ENCODE data around the gene C7orf25. TPM values are rescaled to one million over a fixed set of nuclear protein-coding genes. Genes with fewer than 3 reads are reported as not detected.
"Not testable (repeated sequence)": the region's sequence is repeated elsewhere in the genome, so short reads cannot be mapped to it uniquely, and the experiment has no call there.

C7orf25 gene
- total RNA-seq, 2 donors from 2014 or later = 3.5 to 5.1 TPM

DNA sequence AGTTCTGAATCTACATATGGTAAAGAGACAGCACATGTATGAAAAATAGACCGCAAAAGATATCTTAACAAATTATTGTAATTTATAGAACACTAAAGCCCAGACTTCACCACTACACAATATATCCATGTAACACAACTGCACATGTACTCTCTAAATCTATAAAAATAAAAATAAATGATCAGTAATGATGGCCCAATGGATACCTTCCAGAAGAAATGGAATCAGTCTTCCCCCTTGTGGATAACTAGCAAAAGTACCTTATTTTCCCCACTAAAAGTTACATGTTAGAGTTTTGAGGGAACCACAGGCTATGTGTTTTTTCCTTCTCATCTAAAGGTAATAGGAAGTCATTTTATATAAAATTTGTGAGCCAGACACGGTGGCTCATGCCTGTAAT is 25.7 kb downstream of the C7orf25 start:
- Mint-ChIP-seq H3K27ac (no peak overlapping the region), H3K4me3 (no peak overlapping the region), H3K4me1 (ENCODE audit: low read depth) (peaks cover 27% of the 10 kb centered on the region), H3K36me3 (ENCODE audit: insufficient read depth in 2 of 2) (no peaks in the 10 kb centered on the region), H3K9me3 (no peaks in the 10 kb centered on the region), H3K27me3 (ENCODE audit: low read depth) (no peaks in the 10 kb centered on the region)
- DNase-seq = no peak
- ATAC-seq (replicated peaks in 1 of 2) = no peak

DNA sequence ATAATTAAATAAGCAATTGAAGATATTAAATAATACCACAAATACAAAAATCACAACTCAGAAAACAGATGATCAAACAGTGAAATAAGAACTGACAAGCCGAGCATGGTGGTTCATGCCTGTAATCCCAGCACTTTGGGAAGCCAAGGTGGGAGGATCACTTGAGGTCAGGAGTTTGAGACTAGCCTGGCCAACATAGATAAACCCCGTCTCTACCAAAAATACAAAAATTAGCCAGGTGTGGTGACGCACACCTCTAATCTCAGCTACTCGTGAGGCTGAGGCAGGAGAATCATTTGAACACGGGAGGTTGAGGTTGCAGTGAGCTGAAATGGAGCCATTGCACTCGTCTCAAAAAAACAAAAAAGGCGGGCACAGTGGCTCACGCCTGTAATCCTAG is 26.7 kb downstream of the C7orf25 start:
- H3K36me3 Mint-ChIP-seq (ENCODE audit: insufficient read depth in 2 of 2); H3K27me3 Mint-ChIP-seq (ENCODE audit: low read depth); DNase-seq; ATAC-seq (replicated peaks in 1 of 2); H3K9me3 Mint-ChIP-seq; H3K4me3 Mint-ChIP-seq; H3K27ac Mint-ChIP-seq: not testable (repeated sequence)
- H3K4me1 Mint-ChIP-seq (ENCODE audit: low read depth) = peaks cover 27% of the 10 kb centered on the region

DNA sequence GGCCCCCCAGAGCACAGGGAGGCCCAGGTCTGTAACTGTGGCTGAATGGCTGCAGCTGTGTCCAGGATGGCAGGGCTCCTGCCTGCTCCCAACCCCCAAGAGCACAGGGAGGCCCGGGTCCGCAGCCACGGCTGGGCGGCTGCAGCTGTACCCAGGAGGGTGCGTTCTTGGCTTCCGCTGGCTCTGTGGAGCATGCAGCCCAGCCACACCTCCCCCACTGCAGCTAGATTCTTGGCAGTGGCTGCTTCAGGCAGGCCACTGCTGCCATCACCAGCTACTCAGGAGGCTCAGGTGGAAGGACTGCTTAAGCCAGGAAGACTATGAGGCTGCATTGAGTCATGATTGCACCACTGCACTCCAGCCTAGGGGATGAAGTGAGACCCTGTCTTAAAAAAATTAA is 27.9 kb downstream of the C7orf25 start:
- H3K36me3 Mint-ChIP-seq (ENCODE audit: insufficient read depth in 2 of 2) = no peaks in the 10 kb centered on the region
- ATAC-seq (replicated peaks in 1 of 2) = no peak
- H3K4me3 Mint-ChIP-seq = no peak overlapping the region
- no peak for DNase-seq
- H3K9me3 Mint-ChIP-seq = no peaks in the 10 kb centered on the region
- H3K27me3 Mint-ChIP-seq (ENCODE audit: low read depth) = no peaks in the 10 kb centered on the region
- H3K27ac Mint-ChIP-seq = no peak overlapping the region
- peaks cover 22% of the 10 kb centered on the region for H3K4me1 Mint-ChIP-seq (ENCODE audit: low read depth)

DNA sequence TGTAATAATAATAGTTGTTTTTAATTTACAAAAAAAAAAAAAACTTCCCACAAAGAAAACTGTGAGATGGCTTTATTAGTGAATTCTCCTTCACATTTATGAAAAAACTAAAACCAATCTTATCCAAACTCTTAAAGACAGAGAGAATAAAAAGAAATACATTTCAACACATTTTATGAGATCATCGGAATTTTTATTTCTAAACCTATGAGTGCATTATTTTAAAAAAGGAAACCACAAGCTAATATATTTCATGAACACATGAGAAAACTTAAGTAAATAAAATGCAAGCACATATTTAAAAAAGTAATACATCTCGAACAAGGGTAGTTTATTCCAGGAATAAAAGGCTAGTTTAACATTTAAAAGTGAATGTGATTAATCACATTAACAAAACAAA is 31.5 kb downstream of the C7orf25 start:
- Mint-ChIP-seq H3K9me3 (no peaks in the 10 kb centered on the region), H3K4me1 (ENCODE audit: low read depth) (no peaks in the 10 kb centered on the region), H3K27me3 (ENCODE audit: low read depth) (no peaks in the 10 kb centered on the region), H3K36me3 (ENCODE audit: insufficient read depth in 2 of 2) (no peaks in the 10 kb centered on the region), H3K4me3 (no peak overlapping the region), H3K27ac (no peak overlapping the region)
- DNase-seq (no peak), ATAC-seq (replicated peaks in 1 of 2) (no peak)

GRCh38 chr7:42878303-42878702 is 33.6 kb downstream of the C7orf25 start:
- ATAC-seq (replicated peaks in 1 of 2) (no peak), DNase-seq (no peak)
- Mint-ChIP-seq H3K27ac (no peak overlapping the region), H3K36me3 (ENCODE audit: insufficient read depth in 2 of 2) (no peaks in the 10 kb centered on the region), H3K9me3 (no peaks in the 10 kb centered on the region), H3K27me3 (ENCODE audit: low read depth) (no peaks in the 10 kb centered on the region), H3K4me1 (ENCODE audit: low read depth) (no peaks in the 10 kb centered on the region), H3K4me3 (no peak overlapping the region)

DNA sequence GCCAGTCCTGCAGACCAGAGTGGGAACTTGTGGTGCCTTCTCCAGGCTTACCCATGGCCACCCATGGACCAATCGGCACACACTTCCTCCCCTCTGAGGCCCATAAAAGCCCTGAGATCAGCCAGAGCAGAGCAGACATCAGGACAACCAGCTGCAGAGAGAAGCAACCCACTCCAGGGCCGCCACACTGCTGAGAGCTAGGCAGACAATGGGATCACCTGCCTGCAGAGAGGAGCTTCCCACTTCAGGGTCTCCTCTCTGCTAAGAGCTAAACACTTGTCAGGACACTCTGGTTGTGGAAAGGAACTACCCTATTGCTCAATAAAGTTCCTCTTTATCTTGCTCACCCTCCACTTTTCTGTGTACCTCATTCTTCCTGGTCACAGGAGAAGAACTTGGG is 34.0 kb downstream of the C7orf25 start:
- ATAC-seq (replicated peaks in 1 of 2) (no peak), DNase-seq (no peak)
- Mint-ChIP-seq H3K4me1 (ENCODE audit: low read depth) (no peaks in the 10 kb centered on the region), H3K4me3 (no peak overlapping the region), H3K27ac (no peak overlapping the region), H3K27me3 (ENCODE audit: low read depth) (no peaks in the 10 kb centered on the region), H3K36me3 (ENCODE audit: insufficient read depth in 2 of 2) (no peaks in the 10 kb centered on the region), H3K9me3 (no peaks in the 10 kb centered on the region)

- ATAC-seq (replicated peaks in 1 of 2) (peak; percentile 69 to 71), DNase-seq (peak; percentile 58 to 65)
- Mint-ChIP-seq H3K9me3 (no peaks in the 10 kb centered on the region), H3K27me3 (ENCODE audit: low read depth) (no peaks in the 10 kb centered on the region), H3K4me1 (ENCODE audit: low read depth) (no peaks in the 10 kb centered on the region), H3K27ac (no peak overlapping the region), H3K36me3 (ENCODE audit: insufficient read depth in 2 of 2) (no peaks in the 10 kb centered on the region), H3K4me3 (no peak overlapping the region)
These were observed 35.4 kb downstream of the C7orf25 start for GRCh38 chr7:42876182-42877068.

DNA sequence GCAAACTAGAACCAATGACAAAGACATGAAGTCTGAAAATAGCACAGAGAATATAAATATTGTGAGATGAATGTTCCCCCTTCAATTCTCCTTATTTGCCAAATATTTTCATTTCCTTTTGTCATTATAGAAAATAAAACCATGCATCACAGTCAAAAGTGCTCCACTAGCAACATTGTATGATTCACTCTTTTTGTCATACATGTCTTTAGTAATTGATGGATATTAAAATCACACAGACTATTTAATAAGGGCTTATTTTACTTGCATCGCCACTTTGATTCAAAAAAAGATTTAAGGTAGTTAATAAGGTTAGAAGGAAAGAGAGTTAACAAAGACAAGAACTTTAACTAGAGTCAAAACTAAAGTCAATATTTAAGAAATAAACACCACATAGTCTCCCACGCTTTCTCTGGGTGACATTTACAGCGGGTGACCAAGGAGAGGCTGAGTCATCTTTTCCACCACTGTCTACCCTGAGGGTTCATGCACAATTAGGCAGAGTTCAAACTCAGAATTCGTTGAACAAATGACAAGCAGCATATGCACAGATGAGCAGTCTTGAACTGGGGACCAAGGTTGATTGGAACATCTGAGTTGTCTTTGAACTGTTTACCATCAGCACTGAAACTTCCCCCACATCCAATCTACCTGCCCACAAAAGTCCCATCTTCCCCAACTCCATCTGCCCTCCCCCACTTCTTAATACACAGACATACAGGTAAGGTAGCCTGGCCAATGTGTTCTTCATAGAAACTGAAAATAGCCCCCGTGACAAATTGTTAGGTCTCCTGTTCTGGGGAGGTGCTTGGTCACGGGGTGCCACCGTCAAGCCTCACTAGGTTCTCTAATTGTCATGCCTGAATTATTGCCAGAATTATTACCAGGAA is 42.5 kb downstream of the C7orf25 start:
- Mint-ChIP-seq H3K27me3 (ENCODE audit: low read depth) (peaks cover 27% of the 10 kb centered on the region), H3K27ac (peak overlapping the region; percentile 93), H3K36me3 (ENCODE audit: insufficient read depth in 2 of 2) (peaks cover 5 to 7% of the 10 kb centered on the region in 2 donors), H3K9me3 (peaks cover 3 to 4% of the 10 kb centered on the region in 2 donors), H3K4me3 (peak overlapping the region; percentile 49 to 79), H3K4me1 (ENCODE audit: low read depth) (peaks cover 26% of the 10 kb centered on the region)
- ATAC-seq (replicated peaks in 1 of 2) = peak; percentile 99
- peak; percentile 67 to 72 for DNase-seq

DNA sequence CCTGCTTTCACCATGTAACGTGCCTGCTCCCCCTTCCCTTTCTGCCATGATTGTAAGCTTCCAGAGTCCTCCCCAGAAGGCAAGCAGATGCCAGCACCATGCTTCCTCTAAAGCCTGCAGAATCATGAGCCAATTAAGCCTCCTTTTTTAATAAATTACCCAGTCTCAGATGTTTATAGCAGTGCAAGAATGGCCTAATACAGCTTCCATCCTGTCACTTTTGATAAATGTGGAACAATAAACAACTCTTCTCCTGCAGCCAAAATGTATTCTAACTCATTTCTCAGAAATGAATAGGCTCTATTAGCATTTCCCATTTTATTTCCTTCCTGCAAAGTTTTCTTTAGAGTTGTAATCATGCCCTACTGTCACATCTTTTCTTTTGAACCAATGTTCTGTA is 43.4 kb downstream of the C7orf25 start:
- peak overlapping the region; percentile 49 to 79 for H3K4me3 Mint-ChIP-seq
- DNase-seq (no peak), ATAC-seq (replicated peaks in 1 of 2) (no peak)
- peaks cover 30% of the 10 kb centered on the region for H3K27me3 Mint-ChIP-seq (ENCODE audit: low read depth)
- H3K4me1 Mint-ChIP-seq (ENCODE audit: low read depth) = peaks cover 26% of the 10 kb centered on the region
- peaks cover 3 to 6% of the 10 kb centered on the region in 2 donors for H3K9me3 Mint-ChIP-seq
- peaks cover 7% of the 10 kb centered on the region in 2 donors for H3K36me3 Mint-ChIP-seq (ENCODE audit: insufficient read depth in 2 of 2)
- no peak overlapping the region for H3K27ac Mint-ChIP-seq

Other genes starting within 250 kb of the C7orf25 start
- gene PSMA2, start 20.1 kb upstream of the C7orf25 start, total RNA-seq = 100 to 1,000 TPM; 107 to 124 TPM
- 10 to 100 TPM; 64.5 to 66.6 TPM for gene MRPL32, start 20.3 kb upstream of the C7orf25 start, total RNA-seq
- not detected for gene HECW1, start 200.6 kb upstream of the C7orf25 start, total RNA-seq